A673 (cell line): ENCODE measurements around the gene MAL.
"Not testable (repeated sequence)": the region's sequence is repeated elsewhere in the genome, so short reads cannot be mapped to it uniquely, and the experiment has no call there.

ENCODE experiments used
- CTCF ChIP-seq: fragments of 300-800, 200-600 bp; sonication (generic); conservative IDR thresholded peaks from 2 replicates; pipeline ENCODE4 v1.5.1; 2017; ENCODE audit warnings: low read depth, mild to moderate bottlenecking, antibody characterized with exemption, low read length, moderate library complexity, mixed read lengths
- EZH2 ChIP-seq: fragments of 200-600 bp; sonication (generic); IDR thresholded peaks from 2 replicates; pipeline ENCODE4 v1.6.1; 2017; ENCODE audit warnings: borderline replicate concordance, low read depth, mild to moderate bottlenecking, mixed read lengths, antibody characterized with exemption, low read length; ENCODE audit not compliant: poor library complexity, severe bottlenecking

- TF ChIP-seq CTCF, EZH2: not testable (repeated sequence)
Observed at GRCh38 chr2:95037841-95038585, 12.5 kb downstream of the MAL start.
